H1 (cell line): ENCODE measurements around the gene RPL37A. TPM values are rescaled to one million over a fixed set of nuclear protein-coding genes. Genes with fewer than 3 reads are reported as not detected.

Experiments used
- CTCF ChIA-PET: fragments of 300-600 bp; sonication (Branson Sonifier 250); formaldehyde crosslinking; loops from one replicate; lab custom pipeline; 2021; ENCODE audit not compliant: partially characterized antibody; lab: Charles Lee
- POLR2A ChIA-PET: fragments of 300-600 bp; sonication (Branson Sonifier 250); formaldehyde crosslinking; loops from one replicate; lab custom pipeline; 2021; ENCODE audit warnings: inconsistent platforms; ENCODE audit not compliant: partially characterized antibody; lab: Charles Lee
- DNase-seq, 2 experiments: peaks; one replicate each; pipeline versions ENCODE4 v3.0.0 to v3.0.0-alpha.2; 2010 to 2022; ENCODE audit warnings: low spot score in 2 of 2, low read depth in 1 of 2, mixed read lengths in 1 of 2
- FAIRE-seq: peaks from 2 replicates; lab custom pipeline; 2011; peaks lifted over from hg19 to GRCh38; lab: Jason Lieb, UNC
- H2AFZ ChIP-seq: 2 replicates; pipeline ENCODE4 v1.8.1; 2012; ENCODE audit warnings: low read length, inconsistent platforms
- H2AK5ac ChIP-seq: 2 replicates; pipeline ENCODE4 v1.6.1; 2013; ENCODE audit warnings: low read depth, low read length
- H2BK120ac ChIP-seq: replicated peaks from 2 replicates; pipeline ENCODE3; 2013; ENCODE audit warnings: low read depth, low read length, inconsistent platforms
- H2BK12ac ChIP-seq: 2 replicates; pipeline ENCODE4 v1.6.1; 2013; ENCODE audit warnings: low read depth, low read length
- H2BK15ac ChIP-seq: 2 replicates; pipeline ENCODE4 v1.6.1; 2013; ENCODE audit warnings: low read length
- H2BK20ac ChIP-seq: 2 replicates; pipeline ENCODE4 v1.6.1; 2013; ENCODE audit warnings: low read length
- H2BK5ac ChIP-seq: 2 replicates; pipeline ENCODE4 v1.6.1; 2013; ENCODE audit warnings: low read depth, low read length
- H3K14ac ChIP-seq: 2 replicates; pipeline ENCODE4 v1.6.1; 2013; ENCODE audit warnings: inconsistent platforms; ENCODE audit not compliant: insufficient read length
- H3K18ac ChIP-seq: 2 replicates; pipeline ENCODE4 v1.6.1; 2013; ENCODE audit warnings: low read length; ENCODE audit errors: extremely low read depth
- H3K23ac ChIP-seq: 2 replicates; pipeline ENCODE4 v1.6.1; 2013; ENCODE audit warnings: inconsistent platforms; ENCODE audit not compliant: insufficient read length
- H3K23me2 ChIP-seq: 2 replicates; pipeline ENCODE4 v1.6.1; 2013; ENCODE audit warnings: low read depth, low read length
- H3K27ac ChIP-seq: 2 replicates; pipeline ENCODE4 v1.6.1; 2011; ENCODE audit warnings: low read depth, low read length, inconsistent platforms
- H3K27me3 ChIP-seq, 4 experiments: replicated peaks in 1 of 4; 1 replicate in 1 of 4; 2 replicates in 3 of 4; pipeline versions ENCODE4 v1.6.1 to v1.8.1; 2011 to 2013; ENCODE audit warnings: low read length in 3 of 4, mild to moderate bottlenecking in 3 of 4, inconsistent platforms in 2 of 4, mixed read lengths in 2 of 4, moderate library complexity in 1 of 4; ENCODE audit not compliant: control insufficient read depth in 3 of 4, insufficient read depth in 3 of 4; ENCODE audit errors: extremely low read depth in 1 of 4
- H3K36me3 ChIP-seq, 4 experiments: 2 replicates each; pipeline versions ENCODE4 v1.6.1 to v1.8.1; 2011 to 2013; ENCODE audit warnings: mild to moderate bottlenecking in 4 of 4, low read length in 3 of 4, moderate library complexity in 2 of 4, control low read depth in 1 of 4, inconsistent platforms in 1 of 4; ENCODE audit not compliant: insufficient read depth in 4 of 4, control insufficient read depth in 2 of 4
- H3K4ac ChIP-seq: replicated peaks from 2 replicates; pipeline ENCODE3; 2013; ENCODE audit warnings: low read length, low read depth, mixed read lengths, inconsistent platforms; ENCODE audit not compliant: insufficient read length
- H3K4me1 ChIP-seq, 4 experiments: replicated peaks in 1 of 4; 1 replicate in 1 of 4; 2 replicates in 3 of 4; pipeline versions ENCODE4 v1.6.1 to v1.8.1; 2011 to 2013; ENCODE audit warnings: low read length in 3 of 4, inconsistent platforms in 2 of 4, mixed read lengths in 1 of 4; ENCODE audit not compliant: insufficient read depth in 4 of 4, control insufficient read depth in 3 of 4
- H3K4me2 ChIP-seq, 2 experiments: 2 replicates each; pipeline versions ENCODE4 v1.6.1 to v1.8.1; 2011 to 2013; ENCODE audit warnings: low read depth in 2 of 2, low read length in 2 of 2, control low read depth in 1 of 2, inconsistent platforms in 1 of 2, mild to moderate bottlenecking in 1 of 2; ENCODE audit not compliant: insufficient read depth in 1 of 2
- H3K4me3 ChIP-seq, 4 experiments: fragments of 200-600, 300-600 bp in 1 of 4; sonication (generic), shearing (Covaris generic), sonication (Bioruptor Twin) in 1 of 4; 2 replicates each; pipeline versions ENCODE4 v1.5.1 to v1.8.1; 2011 to 2016; ENCODE audit warnings: low read length in 4 of 4, low read depth in 3 of 4, control low read depth in 2 of 4, inconsistent platforms in 2 of 4, mild to moderate bottlenecking in 2 of 4, mixed read lengths in 1 of 4, moderate library complexity in 1 of 4; ENCODE audit not compliant: insufficient read depth in 2 of 4; ENCODE audit errors: extremely low read depth in 1 of 4
- H3K56ac ChIP-seq: replicated peaks from 2 replicates; pipeline ENCODE3; 2013; ENCODE audit warnings: low read depth, mild to moderate bottlenecking, mixed read lengths, low read length, inconsistent platforms; ENCODE audit not compliant: insufficient read length
- H3K79me1 ChIP-seq: 2 replicates; pipeline ENCODE4 v1.6.1; 2013; ENCODE audit warnings: low read depth, low read length, control low read depth
- H3K79me2 ChIP-seq, 2 experiments: 2 replicates each; pipeline versions ENCODE4 v1.6.1 to v1.8.1; 2012 to 2013; ENCODE audit warnings: low read length in 2 of 2, mild to moderate bottlenecking in 2 of 2, inconsistent platforms in 1 of 2; ENCODE audit not compliant: insufficient read depth in 2 of 2, control insufficient read depth in 1 of 2
- H3K9ac ChIP-seq, 4 experiments: replicated peaks in 1 of 4; 1 replicate in 1 of 4; 2 replicates in 3 of 4; pipeline versions ENCODE4 v1.6.1 to v1.8.1; 2011 to 2013; ENCODE audit warnings: low read depth in 3 of 4, low read length in 3 of 4, control low read depth in 2 of 4, mild to moderate bottlenecking in 2 of 4, moderate library complexity in 2 of 4, inconsistent platforms in 1 of 4; ENCODE audit errors: extremely low read depth in 1 of 4
- H3K9me3 ChIP-seq, 2 experiments: 2 replicates each; pipeline versions ENCODE4 v1.6.1 to v1.8.1; 2012 to 2013; ENCODE audit warnings: mild to moderate bottlenecking in 2 of 2, moderate library complexity in 2 of 2, control low read depth in 1 of 2, inconsistent platforms in 1 of 2, low read depth in 1 of 2, low read length in 1 of 2, mixed read lengths in 1 of 2; ENCODE audit not compliant: insufficient read depth in 2 of 2
- H4K20me1 ChIP-seq, 2 experiments: replicated peaks in 1 of 2; 2 replicates each; pipeline versions ENCODE3 to v1.8.1; 2011 to 2013; ENCODE audit warnings: inconsistent platforms in 2 of 2, low read length in 2 of 2, mild to moderate bottlenecking in 1 of 2; ENCODE audit not compliant: insufficient read depth in 2 of 2, control insufficient read depth in 1 of 2
- H4K5ac ChIP-seq: 2 replicates; pipeline ENCODE4 v1.6.1; 2013; ENCODE audit warnings: low read length, low read depth, mixed read lengths, inconsistent platforms; ENCODE audit not compliant: insufficient read length
- H4K8ac ChIP-seq: 2 replicates; pipeline ENCODE4 v1.8.0; 2013; ENCODE audit warnings: mild to moderate bottlenecking, moderate library complexity, low read length, inconsistent platforms; ENCODE audit not compliant: insufficient read depth; ENCODE audit errors: extremely low read depth
- H4K91ac ChIP-seq: replicated peaks from 2 replicates; pipeline ENCODE3; 2013; ENCODE audit warnings: low read length, mixed read lengths, inconsistent platforms; ENCODE audit not compliant: insufficient read length
- CHD2 ChIP-seq: IDR thresholded peaks from 2 replicates; pipeline ENCODE4 v1.6.1; 2012; ENCODE audit warnings: low read length, improper control_type of control experiment
- CTBP2 ChIP-seq: IDR thresholded peaks from 2 replicates; pipeline ENCODE4 v1.7.0; 2011; ENCODE audit warnings: borderline replicate concordance, mild to moderate bottlenecking, moderate library complexity, mixed read lengths, low read length; ENCODE audit not compliant: insufficient read depth, insufficient read length
- JUN ChIP-seq: IDR thresholded peaks from 2 replicates; pipeline ENCODE4 v1.6.1; 2011; ENCODE audit warnings: low read depth, mild to moderate bottlenecking, improper control_type of control experiment, low read length
- JUND ChIP-seq: IDR thresholded peaks from 2 replicates; pipeline ENCODE4 v1.6.1; 2011; ENCODE audit warnings: mild to moderate bottlenecking, improper control_type of control experiment, low read length
- KDM1A ChIP-seq: fragments of 200-600, 300-600 bp; sonication (generic); IDR thresholded peaks from 2 replicates; pipeline ENCODE4 v1.7.1; 2016; ENCODE audit warnings: mild to moderate bottlenecking, low read length, borderline replicate concordance
- KDM4A ChIP-seq: IDR thresholded peaks from one replicate; pipeline ENCODE4 v1.7.1; 2012; ENCODE audit warnings: low read depth, mild to moderate bottlenecking, moderate library complexity, low read length, inconsistent platforms; ENCODE audit not compliant: severe bottlenecking
- PHF8 ChIP-seq: fragments of 200-600 bp; sonication (generic); conservative IDR thresholded peaks from 2 replicates; pipeline ENCODE4 v1.7.1; 2012; ENCODE audit warnings: low read depth, mild to moderate bottlenecking, inconsistent platforms, low read length, moderate library complexity
- POLR2A ChIP-seq, 2 experiments: IDR thresholded peaks; 1 replicate in 1 of 2; 2 replicates in 1 of 2; pipeline ENCODE4 v1.6.1; 2011; ENCODE audit warnings: low read depth in 2 of 2, low read length in 2 of 2, mild to moderate bottlenecking in 2 of 2; ENCODE audit errors: control extremely low read depth in 1 of 2
- RAD21 ChIP-seq, 2 experiments: IDR thresholded peaks in 1 of 2; conservative IDR thresholded peaks in 1 of 2; 2 replicates each; pipeline ENCODE4 v1.6.1; 2011; ENCODE audit warnings: low read depth in 2 of 2, low read length in 2 of 2, improper control_type of control experiment in 1 of 2, inconsistent platforms in 1 of 2, mild to moderate bottlenecking in 1 of 2, moderate library complexity in 1 of 2
- WGBS, 2 experiments: shearing (Covaris generic) in 1 of 2; methylation state at CpG; one replicate each; pipeline versions ENCODE4 v1.1.6 to v1.1.7; 2013 to 2015; ENCODE audit warnings: low lambda C conversion rate in 2 of 2, mixed read lengths in 2 of 2, inconsistent platforms in 1 of 2, low coverage in 1 of 2, missing lambda C conversion rate in 1 of 2; ENCODE audit not compliant: insufficient replicate concordance in 2 of 2, insufficient coverage in 1 of 2, insufficient read length in 1 of 2; ENCODE audit errors: extremely low coverage in 1 of 2, missing lambda C conversion rate in 1 of 2; 5-methylcytosine and 5-hydroxymethylcytosine counted together
- polyA plus RNA-seq, 7 experiments: library from polyadenylated mRNA; depleted of rRNA in 3 of 7; stranded (reverse) in 5 of 7; unstranded in 2 of 7; fragments of >200 nt in 5 of 7; fragments of 200-250 nt in 2 of 7; gene quantifications; 1 replicate in 5 of 7; 2 replicates in 1 of 7; 4 replicates in 1 of 7; pipeline versions ENCODE4 v1.2.1 to v1.2.3, GENCODE V29; 2011 to 2013; ENCODE audit warnings: missing spikeins in 2 of 7, mixed read lengths in 2 of 7
- total RNA-seq: library from RNA; stranded (reverse); fragmentation: NEBNext Ultra II Directional; extraction: Animal tissue kit (Norgen Biotek cat#: 25700); gene quantifications from 2 replicates; pipeline ENCODE4 v1.2.1, GENCODE V29; 2021

RPL37A gene
- total and polyA plus RNA-seq, 2 of the 8 experiments (the other 6 are each of a cell fraction or from before 2014, with no cell fraction given) = 1,737 to 3,180 TPM

- Histone ChIP-seq H2AK5ac (no peak overlapping the region), H3K36me3 (no peaks in the 10 kb centered on the region; a peak in 1 of 8 replicates), H3K4me3 (no peak overlapping the region), H3K4me1 (no peaks in the 10 kb centered on the region; a peak in 1 of 7 replicates), H3K14ac (no peak overlapping the region), H3K9ac (no peak overlapping the region), H4K91ac (no peak overlapping the region), H3K9me3 (no peaks in the 10 kb centered on the region), H3K27me3 (no peaks in the 10 kb centered on the region; a peak in 1 of 7 replicates), H3K79me1 (no peaks in the 10 kb centered on the region; the same call in 1 of the 2 replicates), H3K23ac (no peak overlapping the region), H2BK120ac (no peak overlapping the region), H3K27ac (no peak overlapping the region), H2BK20ac (no peak overlapping the region), H3K4me2 (no peak overlapping the region), H2BK5ac (no peak overlapping the region), H2BK12ac (no peak overlapping the region), H4K20me1 (peaks cover 0 to 4% of the 10 kb centered on the region in 2 experiments), H3K18ac (no peak overlapping the region), H4K5ac (no peak overlapping the region), H3K23me2 (no peaks in the 10 kb centered on the region; the same call in 1 of the 2 replicates), H2AFZ (no peak overlapping the region), H4K8ac (no peak overlapping the region), H2BK15ac (no peak overlapping the region), H3K79me2 (no peaks in the 10 kb centered on the region), H3K56ac (no peak overlapping the region), H3K4ac (no peak overlapping the region)
- WGBS, 2 experiments = 94% methylated on average over 5 of the region's 5 CpGs; no CpG with 5 or more reads in 1 of the 2 experiments
- CTCF ChIA-PET = interaction anchor here (0.6 to 8.1 kb wide), 2 partner anchors 19 to 44 kb away, joined by 3 to 46 read pairs; no protein-coding TSS in a partner anchor
- POLR2A ChIA-PET = no interaction called here
- DNase-seq = no peak
- TF ChIP-seq CHD2 (no peak), JUN (no peak), PHF8 (no peak), KDM1A (no peak), POLR2A (IDR thresholded peaks at IDR 0.05; ENCODE audit: control extremely low read depth in 1 of 2, low read depth in 2 of 2, low read length in 2 of 2) (no peak), RAD21 (IDR thresholded peaks at IDR 0.05 in 1 of 2, conservative IDR thresholded peaks at IDR 0.05 in 1 of 2; ENCODE audit: low read depth in 2 of 2, low read length in 2 of 2) (no peak), CTBP2 (no peak), JUND (no peak), KDM4A (no peak)
- no peak for FAIRE-seq
Observed at GRCh38 chr2:216538538-216538937, 39.9 kb downstream of the RPL37A start.
